Kasumi-1 (cell line): ENCODE data around the gene PTPRK.

Source experiments
- DNase-seq, 2 experiments: peaks; one replicate each; lab custom pipeline; 2025; lab: John Stamatoyannopoulos, UW

The PTPRK gene

GRCh38 chr6:128131566-128131965 lies 388.8 kb downstream of the PTPRK start:
- no peak for DNase-seq

- no peak for DNase-seq
These were observed 389.4 kb downstream of the PTPRK start for GRCh38 chr6:128131036-128131435.

- DNase-seq: no peak
These were observed 390.7 kb downstream of the PTPRK start for GRCh38 chr6:128129679-128130078.

- no peak for DNase-seq
These were observed 392.7 kb downstream of the PTPRK start for GRCh38 chr6:128127650-128128049.

GRCh38 chr6:128124713-128125112 lies 395.7 kb downstream of the PTPRK start:
- no peak for DNase-seq

- no peak for DNase-seq
These were observed 398.8 kb downstream of the PTPRK start for GRCh38 chr6:128121610-128122009.

GRCh38 chr6:128121190-128121589 lies 399.2 kb downstream of the PTPRK start:
- no peak for DNase-seq

GRCh38 chr6:128118401-128118800 lies 402.0 kb downstream of the PTPRK start:
- no peak for DNase-seq

GRCh38 chr6:128117916-128118315 lies 402.5 kb downstream of the PTPRK start:
- DNase-seq: no peak

GRCh38 chr6:128114164-128114563 lies 406.2 kb downstream of the PTPRK start:
- DNase-seq: no peak

GRCh38 chr6:128112494-128112893 lies 407.9 kb downstream of the PTPRK start:
- no peak for DNase-seq

- no peak for DNase-seq
These were observed 409.3 kb downstream of the PTPRK start for GRCh38 chr6:128111096-128111495.

GRCh38 chr6:128107682-128108081 lies 412.7 kb downstream of the PTPRK start:
- DNase-seq: no peak

- DNase-seq: no peak
These were observed 420.7 kb downstream of the PTPRK start for GRCh38 chr6:128099571-128100197.

GRCh38 chr6:128098000-128098581 lies 422.3 kb downstream of the PTPRK start:
- DNase-seq: no peak

GRCh38 chr6:128097009-128097408 lies 423.4 kb downstream of the PTPRK start:
- DNase-seq: no peak

GRCh38 chr6:128095362-128095761 lies 425.0 kb downstream of the PTPRK start:
- no peak for DNase-seq

GRCh38 chr6:128079021-128079420 lies 441.4 kb downstream of the PTPRK start:
- DNase-seq: no peak

- no peak for DNase-seq
These were observed 442.1 kb downstream of the PTPRK start for GRCh38 chr6:128078276-128078675.

GRCh38 chr6:128076843-128077242 lies 443.6 kb downstream of the PTPRK start:
- no peak for DNase-seq

- no peak for DNase-seq
These were observed 445.8 kb downstream of the PTPRK start for GRCh38 chr6:128074567-128074966.

- no peak for DNase-seq
These were observed 447.0 kb downstream of the PTPRK start for GRCh38 chr6:128073389-128073788.

GRCh38 chr6:128071212-128071611 lies 449.2 kb downstream of the PTPRK start:
- no peak for DNase-seq

GRCh38 chr6:128070406-128070805 lies 450.0 kb downstream of the PTPRK start:
- no peak for DNase-seq
